BE2C (cell line): ENCODE data around the gene ASPRV1.

ENCODE experiments used
- DNase-seq: peaks from one replicate; pipeline ENCODE4 v3.0.0-alpha.2; 2020
- H3K27me3 ChIP-seq: fragments of 250-450 bp; sonication (Bioruptor Pico); 2 replicates; pipeline ENCODE4 v1.5.1; 2020; ENCODE audit warnings: mild to moderate bottlenecking
- H3K36me3 ChIP-seq: fragments of 250-450 bp; sonication (Bioruptor Pico); 2 replicates; pipeline ENCODE4 v1.5.1; 2020; ENCODE audit warnings: mild to moderate bottlenecking
- H3K4me1 ChIP-seq: fragments of 250-450 bp; sonication (Bioruptor Pico); 2 replicates; pipeline ENCODE4 v1.5.1; 2020
- H3K4me3 ChIP-seq: 2 replicates; pipeline ENCODE4 v1.5.1; 2011; ENCODE audit warnings: low read depth, low read length
- H3K9me3 ChIP-seq: fragments of 250-450 bp; sonication (Bioruptor Pico); 2 replicates; pipeline ENCODE4 v1.5.1; 2020
- TF ChIP-seq, protein P1 (sequence below): IDR thresholded peaks from 2 replicates; pipeline ENCODE4 v1.5.1; 2012; ENCODE audit warnings: mild to moderate bottlenecking, low read depth, low read length

The ASPRV1 gene

GRCh38 chr2:69950241-69950640 is 11.2 kb downstream of the ASPRV1 start:
- H3K9me3 ChIP-seq: no peaks in the 10 kb centered on the region
- DNase-seq: no peak
- no peaks in the 10 kb centered on the region for H3K36me3 ChIP-seq
- H3K4me1 ChIP-seq: no peaks in the 10 kb centered on the region
- TF ChIP-seq, protein P1, sequence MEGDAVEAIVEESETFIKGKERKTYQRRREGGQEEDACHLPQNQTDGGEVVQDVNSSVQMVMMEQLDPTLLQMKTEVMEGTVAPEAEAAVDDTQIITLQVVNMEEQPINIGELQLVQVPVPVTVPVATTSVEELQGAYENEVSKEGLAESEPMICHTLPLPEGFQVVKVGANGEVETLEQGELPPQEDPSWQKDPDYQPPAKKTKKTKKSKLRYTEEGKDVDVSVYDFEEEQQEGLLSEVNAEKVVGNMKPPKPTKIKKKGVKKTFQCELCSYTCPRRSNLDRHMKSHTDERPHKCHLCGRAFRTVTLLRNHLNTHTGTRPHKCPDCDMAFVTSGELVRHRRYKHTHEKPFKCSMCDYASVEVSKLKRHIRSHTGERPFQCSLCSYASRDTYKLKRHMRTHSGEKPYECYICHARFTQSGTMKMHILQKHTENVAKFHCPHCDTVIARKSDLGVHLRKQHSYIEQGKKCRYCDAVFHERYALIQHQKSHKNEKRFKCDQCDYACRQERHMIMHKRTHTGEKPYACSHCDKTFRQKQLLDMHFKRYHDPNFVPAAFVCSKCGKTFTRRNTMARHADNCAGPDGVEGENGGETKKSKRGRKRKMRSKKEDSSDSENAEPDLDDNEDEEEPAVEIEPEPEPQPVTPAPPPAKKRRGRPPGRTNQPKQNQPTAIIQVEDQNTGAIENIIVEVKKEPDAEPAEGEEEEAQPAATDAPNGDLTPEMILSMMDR: no peak
- H3K4me3 ChIP-seq: no peak overlapping the region
- no peaks in the 10 kb centered on the region for H3K27me3 ChIP-seq

GRCh38 chr2:69948963-69949645 is 12.3 kb downstream of the ASPRV1 start:
- Histone ChIP-seq H3K9me3 (no peaks in the 10 kb centered on the region), H3K4me1 (no peaks in the 10 kb centered on the region), H3K4me3 (no peak overlapping the region), H3K36me3 (no peaks in the 10 kb centered on the region), H3K27me3 (no peaks in the 10 kb centered on the region)
- TF ChIP-seq, protein P1: no peak
- no peak for DNase-seq

GRCh38 chr2:69948032-69948962 is 13.1 kb downstream of the ASPRV1 start:
- Histone ChIP-seq H3K4me1 (no peaks in the 10 kb centered on the region), H3K27me3 (no peaks in the 10 kb centered on the region), H3K36me3 (no peaks in the 10 kb centered on the region), H3K4me3 (no peak overlapping the region), H3K9me3 (no peaks in the 10 kb centered on the region)
- TF ChIP-seq, protein P1: no peak
- DNase-seq: no peak

- Histone ChIP-seq H3K4me3 (no peak overlapping the region), H3K27me3 (no peaks in the 10 kb centered on the region), H3K9me3 (no peaks in the 10 kb centered on the region), H3K4me1 (no peaks in the 10 kb centered on the region), H3K36me3 (no peaks in the 10 kb centered on the region)
- TF ChIP-seq, protein P1: no peak
- DNase-seq: no peak
Measured at GRCh38 chr2:69947325-69947931, 14.0 kb downstream of the ASPRV1 start.

DNA sequence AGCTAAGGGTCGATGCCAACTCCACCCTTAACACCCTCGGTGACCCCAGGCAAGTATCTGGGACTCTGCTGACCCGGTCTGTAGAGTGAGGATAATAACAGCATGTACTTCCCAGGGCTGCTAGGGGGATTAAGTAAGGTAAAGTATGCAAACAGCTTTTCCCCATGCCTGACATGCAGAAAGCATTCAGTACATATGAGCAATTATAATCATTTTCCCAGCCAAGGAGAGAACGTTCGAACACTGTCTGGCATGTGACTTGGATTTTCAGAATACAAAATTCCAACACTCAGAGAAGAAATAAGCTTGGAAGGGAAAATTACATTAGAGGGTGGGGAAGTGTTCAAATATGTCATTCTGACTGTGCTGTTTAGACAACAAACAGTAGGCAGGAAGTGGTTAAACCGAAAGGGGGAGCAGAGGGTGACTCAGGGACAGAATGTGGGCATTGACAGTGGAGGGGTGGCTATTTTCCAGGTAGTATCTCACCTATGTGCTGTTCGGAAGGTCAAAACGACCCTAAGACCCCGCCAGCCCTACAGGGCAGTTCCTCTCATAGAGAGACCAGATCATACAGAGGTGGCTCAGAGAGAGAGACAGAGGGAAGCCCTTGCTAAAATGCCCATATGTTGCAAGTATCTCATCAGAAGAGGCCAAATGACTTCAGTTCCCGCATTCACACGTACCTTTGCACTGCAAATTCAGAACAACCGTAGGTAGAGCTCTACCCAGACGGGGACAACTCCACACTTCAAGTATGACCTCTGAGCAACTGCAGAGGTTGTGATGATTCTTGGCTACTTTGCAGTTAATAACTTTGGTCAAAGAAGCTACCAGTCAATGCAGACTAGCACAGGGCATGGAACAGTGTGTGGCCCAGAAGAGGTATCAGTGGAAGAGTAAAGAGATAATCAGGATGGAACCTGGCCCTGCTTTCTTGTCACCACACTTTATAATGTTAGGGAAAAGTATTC is 14.8 kb downstream of the ASPRV1 start:
- Histone ChIP-seq H3K4me1 (no peaks in the 10 kb centered on the region), H3K9me3 (no peaks in the 10 kb centered on the region), H3K27me3 (no peaks in the 10 kb centered on the region), H3K36me3 (no peaks in the 10 kb centered on the region), H3K4me3 (no peak overlapping the region)
- TF ChIP-seq, protein P1: no peak
- no peak for DNase-seq
